Measurements from ENCODE around the gene HS3ST2.
"Not testable (repeated sequence)": the region's sequence is repeated elsewhere in the genome, so short reads cannot be mapped to it uniquely, and the experiment has no call there.

HS3ST2 gene

DNA sequence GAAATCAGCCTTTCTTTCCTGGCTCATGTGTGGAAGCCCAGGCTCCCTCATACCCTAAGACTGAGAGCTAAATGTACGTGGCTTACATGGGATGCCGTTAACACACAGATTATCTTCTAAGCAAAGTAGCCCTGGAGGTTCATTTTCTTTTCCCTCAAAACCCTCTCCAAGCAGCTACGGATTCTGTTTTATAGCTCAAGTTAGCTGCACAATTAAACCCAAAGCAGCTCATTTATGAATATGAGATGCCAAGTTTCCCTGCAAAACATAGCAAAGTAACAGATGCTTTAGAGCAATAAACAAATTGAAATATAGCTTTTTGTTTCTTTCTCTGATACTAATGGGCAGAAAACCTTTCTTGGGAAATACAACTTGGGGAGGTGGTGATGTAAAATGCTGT is 72.0 kb downstream of the HS3ST2 start:
- no peak for FAIRE-seq

- no peak for FAIRE-seq
Measured at GRCh38 chr16:22886927-22887326, 73.0 kb downstream of the HS3ST2 start.

DNA sequence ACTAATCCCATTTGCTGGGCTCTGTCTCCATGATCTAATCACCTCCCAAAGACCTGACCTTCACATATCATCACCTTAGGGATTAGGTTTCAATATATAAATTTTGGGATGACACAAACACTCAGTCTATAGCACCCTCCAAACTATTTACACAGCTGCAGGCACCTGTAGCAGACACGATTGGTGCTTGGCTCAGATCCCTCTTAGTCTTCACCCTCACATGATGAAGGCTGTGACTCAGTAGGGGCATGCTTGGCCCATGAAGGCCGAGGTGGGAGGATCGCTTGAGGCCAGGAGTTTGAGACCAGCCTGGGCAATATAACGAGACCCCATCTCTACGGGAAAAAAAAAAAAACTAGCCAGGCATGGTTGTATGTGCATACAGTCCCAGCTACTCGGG is 73.5 kb downstream of the HS3ST2 start:
- FAIRE-seq, result no peak

GRCh38 chr16:22888791-22889190 is 74.8 kb downstream of the HS3ST2 start:
- no peak for FAIRE-seq

DNA sequence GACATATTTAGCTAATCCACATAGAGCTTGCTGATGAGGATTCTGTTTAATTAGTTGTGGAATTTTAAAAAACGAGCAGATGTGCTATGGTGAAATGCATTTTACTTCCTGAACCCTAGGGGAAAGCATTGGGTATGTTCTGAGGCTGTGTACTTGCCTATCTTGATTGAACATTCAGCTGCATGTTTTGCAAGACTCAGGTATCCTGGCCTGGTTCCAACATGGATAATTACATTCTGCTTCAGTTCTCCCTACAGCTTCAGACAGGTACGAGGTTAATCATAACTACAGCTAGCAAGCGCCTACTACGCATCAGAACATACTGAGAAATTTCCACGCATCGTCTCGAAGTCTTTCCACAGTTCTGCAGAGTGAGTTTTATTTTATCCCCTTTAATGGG is 77.0 kb downstream of the HS3ST2 start:
- FAIRE-seq, result no peak

GRCh38 chr16:22897184-22897583 is 83.2 kb downstream of the HS3ST2 start:
- no peak for FAIRE-seq

DNA sequence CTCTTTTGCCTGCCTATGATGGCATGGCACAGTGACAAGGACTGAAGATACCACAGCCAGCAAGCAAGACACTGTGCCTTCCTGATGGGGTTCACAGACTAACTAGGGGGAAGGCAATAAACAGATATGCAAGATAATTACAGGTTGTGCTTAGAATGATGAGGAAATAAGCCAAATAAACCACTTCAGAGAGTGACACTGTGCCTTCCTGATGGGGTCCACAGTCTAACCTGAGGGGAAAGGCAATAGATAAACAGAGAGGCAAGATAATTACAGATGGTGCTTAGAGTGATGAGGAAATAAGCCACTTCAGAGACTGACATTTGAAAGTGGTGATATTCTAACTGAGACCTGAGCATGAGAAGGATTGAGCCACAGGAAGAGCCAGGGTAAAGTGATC is 84.2 kb downstream of the HS3ST2 start:
- FAIRE-seq, result no peak

DNA sequence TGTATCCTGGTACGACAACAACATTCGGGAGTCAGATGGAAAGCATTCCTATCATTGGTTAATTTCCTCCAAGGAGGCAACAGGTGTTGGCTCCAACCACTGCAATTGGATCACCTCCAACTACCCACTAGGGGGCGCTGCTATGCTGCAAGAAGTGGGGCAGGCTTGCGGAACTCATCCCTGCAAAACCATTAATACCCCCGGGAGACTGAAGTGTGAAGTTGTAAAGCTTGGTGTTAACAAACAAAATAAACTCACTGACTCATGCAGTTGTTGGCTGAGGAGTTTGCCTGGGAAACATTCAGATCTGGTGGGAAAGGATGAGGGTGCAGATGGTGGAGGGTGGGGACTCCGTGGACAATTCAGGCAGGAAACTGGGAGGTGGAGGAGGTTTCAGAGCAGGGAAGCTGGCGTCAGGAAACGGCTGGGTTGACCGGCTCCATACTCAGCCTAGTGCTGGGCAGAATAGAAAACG is 84.9 kb downstream of the HS3ST2 start:
- no peak for FAIRE-seq

GRCh38 chr16:22899567-22899966 is 85.6 kb downstream of the HS3ST2 start:
- not testable (repeated sequence) for FAIRE-seq

GRCh38 chr16:22900863-22901262 is 86.9 kb downstream of the HS3ST2 start:
- no peak for FAIRE-seq

DNA sequence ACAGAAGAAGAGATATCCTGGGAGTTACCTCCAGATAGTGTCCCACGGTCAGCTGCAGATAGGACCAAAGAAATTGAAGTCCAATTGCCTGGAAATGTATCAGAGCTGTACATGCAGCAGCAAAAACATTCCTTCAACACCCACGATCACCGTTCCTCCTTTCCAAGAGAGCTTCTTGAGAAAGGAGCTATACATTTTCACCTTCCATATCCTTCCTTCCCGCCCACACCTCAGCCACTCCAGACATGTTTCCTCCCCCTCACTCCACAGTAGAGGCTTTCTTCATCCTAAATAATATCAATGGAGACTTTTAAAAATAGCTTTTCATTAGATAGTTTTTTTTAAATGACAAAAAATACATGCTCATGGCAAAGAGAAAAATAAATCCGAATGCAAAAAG is 87.6 kb downstream of the HS3ST2 start:
- no peak for FAIRE-seq

- no peak for FAIRE-seq
Measured at GRCh38 chr16:22903716-22904115, 89.8 kb downstream of the HS3ST2 start.

DNA sequence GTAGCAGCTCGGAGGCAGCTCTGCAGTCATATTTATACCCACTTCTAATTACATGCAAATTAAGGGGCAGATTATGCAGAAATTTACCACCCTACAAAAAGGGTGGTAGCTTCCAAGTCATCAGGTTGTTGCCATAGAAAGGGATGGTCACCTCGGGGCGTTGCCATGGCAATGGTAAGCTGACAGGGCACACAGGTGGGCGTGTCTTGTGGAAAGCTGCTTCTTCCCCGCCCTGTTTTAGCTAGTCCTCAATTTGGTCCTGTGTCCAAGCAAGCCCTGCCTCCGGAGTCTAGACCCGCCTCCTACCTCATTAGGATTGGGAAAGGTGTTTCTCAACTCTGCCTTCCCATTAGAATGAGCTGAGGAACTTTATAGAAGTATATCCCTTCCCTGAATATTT is 98.7 kb downstream of the HS3ST2 start:
- FAIRE-seq, result no peak

DNA sequence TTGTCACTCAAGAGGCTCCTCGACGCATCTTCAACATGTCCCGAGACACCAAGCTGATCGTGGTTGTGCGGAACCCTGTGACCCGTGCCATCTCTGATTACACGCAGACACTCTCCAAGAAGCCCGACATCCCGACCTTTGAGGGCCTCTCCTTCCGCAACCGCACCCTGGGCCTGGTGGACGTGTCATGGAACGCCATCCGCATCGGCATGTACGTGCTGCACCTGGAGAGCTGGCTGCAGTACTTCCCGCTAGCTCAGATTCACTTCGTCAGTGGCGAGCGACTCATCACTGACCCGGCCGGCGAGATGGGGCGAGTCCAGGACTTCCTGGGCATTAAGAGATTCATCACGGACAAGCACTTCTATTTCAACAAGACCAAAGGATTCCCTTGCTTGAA is 101.0 kb downstream of the HS3ST2 start:
- FAIRE-seq, result no peak

GRCh38 chr16:22923491-22923890 is 109.5 kb downstream of the HS3ST2 start:
- no peak for FAIRE-seq

GRCh38 chr16:22924492-22924891 is 110.5 kb downstream of the HS3ST2 start:
- FAIRE-seq, result no peak

DNA sequence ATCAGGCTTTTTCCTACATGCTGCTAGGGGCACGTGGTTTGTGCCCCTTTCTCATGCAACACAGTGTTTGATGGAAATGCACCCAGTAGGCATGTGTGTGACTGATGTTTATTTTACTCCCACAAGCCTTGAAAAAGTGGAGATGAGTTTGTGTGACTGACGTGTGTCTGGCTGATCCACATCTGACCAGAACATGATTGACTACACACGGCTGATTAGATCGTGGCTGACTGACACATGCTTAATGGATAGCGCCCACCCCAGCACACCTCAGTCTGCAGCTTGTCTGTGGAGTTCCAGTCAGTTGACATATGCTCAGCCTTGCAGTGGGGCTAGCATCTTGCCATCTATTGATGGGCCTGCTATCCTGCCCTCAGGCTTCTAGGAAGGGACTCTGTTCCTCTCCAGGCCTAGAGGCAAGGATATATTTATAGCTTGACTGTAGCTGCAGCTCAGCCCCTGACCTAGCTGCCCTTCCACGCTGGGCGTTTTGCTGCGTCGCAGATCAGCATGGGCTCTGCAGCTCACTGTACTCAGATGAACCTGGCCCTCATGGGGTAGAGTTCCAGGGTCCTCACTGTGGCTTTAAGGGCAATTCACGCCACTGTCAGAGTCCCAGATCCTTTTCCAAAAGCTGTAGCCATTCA is 112.3 kb downstream of the HS3ST2 start:
- FAIRE-seq, result no peak

DNA sequence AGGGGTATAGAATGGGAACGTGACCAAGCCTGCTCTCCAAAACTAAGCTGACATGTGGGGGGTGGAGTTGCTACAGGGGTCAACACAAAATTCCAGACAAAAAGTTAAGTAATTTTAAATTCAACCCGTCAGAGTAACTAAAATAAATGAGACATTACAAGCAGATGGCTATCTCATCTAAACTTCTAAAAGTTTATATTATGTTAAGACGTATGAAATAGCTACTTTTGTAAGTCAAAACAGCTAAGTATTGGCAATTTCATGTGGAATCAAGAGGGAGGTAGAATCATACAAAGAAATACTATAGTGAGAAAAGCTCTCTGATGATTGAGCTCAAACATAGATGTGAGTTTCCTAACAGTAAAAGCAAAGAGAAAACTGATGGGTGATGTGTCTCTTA is 113.3 kb downstream of the HS3ST2 start:
- FAIRE-seq, result no peak

GRCh38 chr16:22928882-22929435 is 115.0 kb downstream of the HS3ST2 start:
- no peak for FAIRE-seq

DNA sequence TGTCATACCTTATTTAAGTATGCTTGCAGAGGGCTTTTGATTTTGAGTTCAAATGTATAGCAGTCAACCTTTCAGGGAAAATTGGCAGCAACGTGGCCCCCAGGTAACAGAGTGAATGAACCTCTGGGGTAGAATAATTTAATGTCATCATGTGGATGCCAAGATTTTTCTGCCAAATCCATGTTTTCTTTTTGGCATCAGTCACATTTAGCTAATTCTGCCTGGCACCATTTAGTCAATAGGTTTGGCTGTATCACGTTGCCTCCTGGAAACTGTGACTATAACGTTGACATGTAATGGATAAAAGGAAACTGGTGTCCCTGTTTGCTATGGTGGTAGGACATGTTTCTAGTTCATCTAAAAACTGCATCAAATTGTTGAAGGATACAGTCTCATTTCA is 115.5 kb downstream of the HS3ST2 start:
- no peak for FAIRE-seq

DNA sequence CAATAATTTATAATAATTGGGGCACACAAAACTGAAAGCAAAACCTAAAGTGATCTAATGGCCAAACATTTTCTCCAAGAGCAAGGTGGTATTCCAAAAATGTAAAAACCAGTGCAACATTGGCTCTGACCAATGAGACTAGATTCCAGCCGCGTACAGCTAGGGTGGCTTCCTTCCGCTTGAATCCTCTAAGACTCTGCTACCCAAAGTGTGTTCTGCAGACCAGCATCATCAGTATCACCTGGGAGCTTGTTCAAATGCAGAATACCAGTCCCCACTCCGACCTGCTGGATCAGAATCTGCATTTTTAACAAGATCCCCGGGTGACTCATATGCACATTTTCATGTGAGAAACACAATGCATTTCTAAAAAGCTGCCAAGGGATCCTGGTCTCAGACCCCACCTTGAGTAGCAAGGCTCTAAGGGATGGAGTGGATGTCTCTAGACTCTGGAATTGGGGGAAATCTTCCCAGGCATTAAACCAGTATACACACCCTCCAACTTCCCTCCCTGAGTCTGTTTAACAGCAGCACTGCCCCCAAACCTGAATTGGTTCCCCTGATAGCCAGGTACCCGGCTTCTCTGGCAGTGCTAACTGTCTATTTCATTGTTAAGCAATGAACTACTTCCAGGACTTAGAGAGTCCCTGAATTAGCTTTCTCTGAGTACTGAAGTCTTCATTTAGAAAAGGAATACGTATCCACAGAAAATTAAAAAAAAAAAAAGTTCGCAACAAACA is 118.2 kb downstream of the HS3ST2 start:
- FAIRE-seq, result no peak

- no peak for FAIRE-seq
Measured at GRCh38 chr16:22933173-22933572, 119.2 kb downstream of the HS3ST2 start.

DNA sequence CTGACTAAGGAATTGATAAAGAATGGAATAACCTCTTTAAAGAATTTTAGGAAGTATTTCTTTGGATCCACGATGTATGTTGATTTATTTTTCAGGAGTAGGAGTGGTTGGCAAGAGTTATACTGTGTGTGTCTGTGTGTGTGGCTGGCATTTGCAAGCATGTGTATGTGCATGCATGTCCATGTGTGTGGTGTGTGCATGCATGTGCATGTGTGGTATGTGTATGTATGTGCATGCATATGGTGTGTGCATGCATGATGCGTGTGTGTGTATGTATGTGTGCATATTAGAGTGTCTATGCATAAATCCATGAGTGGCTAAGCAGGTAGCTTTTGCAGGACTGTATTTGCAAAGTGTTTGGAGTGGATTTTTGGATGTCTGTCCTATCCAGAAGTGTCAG is 120.8 kb downstream of the HS3ST2 start:
- no peak for FAIRE-seq

GRCh38 chr16:22937169-22937568 is 123.2 kb downstream of the HS3ST2 start:
- no peak for FAIRE-seq
